Measurements from ENCODE around the gene SLC2A13.
"Not testable (repeated sequence)": the region's sequence is repeated elsewhere in the genome, so short reads cannot be mapped to it uniquely, and the experiment has no call there.

SLC2A13 gene

DNA sequence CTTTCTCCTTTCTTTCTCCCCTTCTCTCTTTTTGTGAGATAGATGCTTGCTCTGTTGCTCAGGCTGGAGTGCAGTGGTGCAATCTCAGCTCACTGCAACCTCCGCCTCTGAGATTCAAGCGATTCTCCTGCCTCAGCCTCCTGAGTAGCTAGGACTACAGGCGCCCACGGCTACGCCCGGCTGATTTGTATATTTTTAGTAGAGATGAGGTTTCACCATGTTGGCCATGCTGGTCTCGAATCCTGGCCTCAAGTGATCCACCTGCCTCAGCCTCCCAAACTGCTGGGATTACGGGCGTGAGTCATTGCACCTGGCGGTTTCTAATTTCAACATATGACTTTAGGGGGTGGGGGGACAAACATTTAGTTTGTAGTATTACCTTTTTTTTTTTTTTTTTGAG, 293.4 kb downstream of the SLC2A13 start:
- DNase-seq (ENCODE audit: low read depth in 3 of 3), result not testable (repeated sequence)

DNA sequence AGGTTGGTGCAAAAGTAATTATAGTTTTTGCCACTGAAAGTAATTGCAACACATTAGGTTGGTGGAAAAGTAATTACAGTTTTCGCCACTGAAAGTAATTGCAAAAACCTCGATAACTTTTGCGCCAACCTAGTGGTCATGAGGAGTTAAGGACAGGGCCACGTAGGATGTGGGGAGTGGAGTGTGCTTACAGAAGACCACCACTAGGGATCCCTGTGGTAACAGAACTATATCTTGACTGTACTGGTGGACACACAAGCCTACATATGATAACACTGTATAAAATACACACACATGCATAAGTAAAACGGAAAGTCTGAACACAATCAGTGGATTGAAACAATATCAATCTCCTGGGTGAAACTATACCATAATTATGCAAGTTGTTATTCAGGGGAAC, 298.8 kb downstream of the SLC2A13 start:
- DNase-seq (ENCODE audit: low read depth in 3 of 3), result no peak

GRCh38 chr12:39805651-39806050, 300.2 kb downstream of the SLC2A13 start:
- DNase-seq (ENCODE audit: low read depth in 3 of 3), result no peak

GRCh38 chr12:39804898-39805297, 301.0 kb downstream of the SLC2A13 start:
- no peak for DNase-seq (ENCODE audit: low read depth in 3 of 3)

- no peak for DNase-seq (ENCODE audit: low read depth in 3 of 3)
Observed at GRCh38 chr12:39804479-39804878, 301.4 kb downstream of the SLC2A13 start.

DNA sequence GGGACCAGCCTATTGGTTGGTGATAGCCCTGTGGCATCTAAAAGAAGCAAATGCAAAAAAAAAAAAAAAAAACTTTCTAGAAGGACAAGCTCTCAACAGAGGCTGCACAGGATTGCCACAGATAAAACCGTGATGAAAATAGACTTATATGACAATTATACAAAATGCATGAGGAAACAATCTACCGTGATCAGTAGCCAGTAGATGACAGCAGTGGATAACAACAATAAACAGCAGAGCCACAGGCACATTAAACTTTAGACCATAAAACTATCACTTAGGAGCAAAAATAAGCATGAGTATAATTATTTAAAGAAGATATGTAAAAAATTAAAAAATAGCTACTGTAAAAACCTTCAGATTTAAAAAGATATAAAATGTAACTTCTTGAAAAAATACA, 302.7 kb downstream of the SLC2A13 start:
- no peak for DNase-seq (ENCODE audit: low read depth in 3 of 3)

GRCh38 chr12:39798977-39799376, 306.9 kb downstream of the SLC2A13 start:
- DNase-seq (ENCODE audit: low read depth in 3 of 3), result no peak

DNA sequence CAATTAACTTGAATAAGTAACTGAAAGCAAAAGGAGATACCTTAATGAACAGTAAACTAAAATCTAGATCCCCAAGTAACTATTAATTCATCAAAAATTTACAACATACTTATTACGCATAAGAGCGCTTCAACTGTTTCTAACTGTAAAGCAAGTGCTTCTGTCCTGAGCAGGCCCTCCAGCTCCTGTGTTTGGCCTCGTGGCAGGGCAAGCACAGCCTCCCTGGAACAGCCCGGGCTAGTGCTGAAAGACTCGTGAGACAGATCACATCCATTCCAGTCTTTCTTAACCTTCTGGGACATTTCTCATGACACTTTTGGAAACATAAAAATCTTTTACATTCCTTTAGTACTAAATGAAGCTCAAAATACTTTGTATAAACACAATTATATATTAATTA, 307.5 kb downstream of the SLC2A13 start:
- DNase-seq (ENCODE audit: low read depth in 3 of 3), result no peak

- no peak for DNase-seq (ENCODE audit: low read depth in 3 of 3)
Observed at GRCh38 chr12:39795481-39795880, 310.4 kb downstream of the SLC2A13 start.

DNA sequence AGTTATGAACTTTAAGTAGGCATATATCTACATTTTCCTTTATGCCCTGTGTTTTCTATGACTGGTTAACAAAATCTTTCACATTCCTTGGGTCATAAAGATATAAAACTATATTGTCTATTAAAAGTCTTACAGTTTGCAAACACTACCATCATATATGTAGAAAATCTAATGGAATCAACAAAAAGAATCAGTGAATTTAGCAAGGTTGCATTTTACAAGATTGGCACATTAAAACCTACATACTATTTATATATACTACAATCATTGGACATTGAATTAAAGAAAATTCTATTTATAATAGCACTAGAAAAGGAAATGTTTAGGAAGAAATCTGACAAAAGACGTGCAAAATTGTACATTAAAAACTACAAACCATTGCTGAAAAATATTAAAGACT, 312.9 kb downstream of the SLC2A13 start:
- no peak for DNase-seq (ENCODE audit: low read depth in 3 of 3)

- no peak for DNase-seq (ENCODE audit: low read depth in 3 of 3)
Observed at GRCh38 chr12:39788239-39788638, 317.6 kb downstream of the SLC2A13 start.

DNA sequence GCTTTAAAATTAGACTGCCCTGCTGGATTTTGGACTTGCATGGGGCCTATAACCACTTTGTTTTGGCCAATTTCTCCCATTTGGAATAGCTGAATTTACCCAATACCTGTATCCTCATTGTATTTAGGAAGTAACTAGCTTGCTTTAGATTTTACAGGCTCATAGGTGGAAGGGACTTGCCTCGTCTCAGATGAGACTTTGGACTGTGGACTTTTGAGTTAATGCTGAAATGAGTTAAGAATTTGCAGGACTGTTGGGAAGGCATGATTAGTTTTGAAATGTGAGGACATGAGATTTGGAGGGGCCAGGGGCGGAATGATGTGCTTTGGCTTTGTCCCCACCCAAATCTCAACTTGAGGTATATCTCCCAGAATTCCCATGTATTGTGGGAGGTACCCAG, 320.1 kb downstream of the SLC2A13 start:
- DNase-seq (ENCODE audit: low read depth in 3 of 3), result not testable (repeated sequence)

DNA sequence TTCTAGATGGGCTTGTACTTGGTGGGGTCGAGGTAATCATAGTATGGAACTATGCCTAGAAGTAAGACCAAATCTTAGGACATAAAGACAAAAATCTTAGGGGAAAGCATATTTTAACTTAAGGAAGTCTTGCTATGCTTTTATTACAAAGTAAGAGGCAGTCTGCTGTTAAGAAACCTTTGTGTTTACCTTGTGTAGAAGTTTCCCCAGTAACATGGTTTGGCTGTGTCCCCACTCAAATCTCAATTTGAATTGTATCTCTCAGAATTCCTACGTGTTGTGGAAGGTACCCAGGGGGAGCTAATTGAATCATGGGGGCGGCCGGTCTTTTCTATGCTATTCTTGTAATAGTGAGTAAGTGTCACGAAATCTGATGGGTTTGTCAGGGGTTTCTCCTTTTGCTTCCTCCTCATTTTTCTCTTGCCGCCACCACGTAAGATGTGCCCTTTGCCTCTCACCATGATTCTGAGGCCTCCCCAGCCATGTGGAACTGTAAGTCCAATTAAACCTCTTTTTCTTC, 323.8 kb downstream of the SLC2A13 start:
- no peak for DNase-seq (ENCODE audit: low read depth in 3 of 3)

DNA sequence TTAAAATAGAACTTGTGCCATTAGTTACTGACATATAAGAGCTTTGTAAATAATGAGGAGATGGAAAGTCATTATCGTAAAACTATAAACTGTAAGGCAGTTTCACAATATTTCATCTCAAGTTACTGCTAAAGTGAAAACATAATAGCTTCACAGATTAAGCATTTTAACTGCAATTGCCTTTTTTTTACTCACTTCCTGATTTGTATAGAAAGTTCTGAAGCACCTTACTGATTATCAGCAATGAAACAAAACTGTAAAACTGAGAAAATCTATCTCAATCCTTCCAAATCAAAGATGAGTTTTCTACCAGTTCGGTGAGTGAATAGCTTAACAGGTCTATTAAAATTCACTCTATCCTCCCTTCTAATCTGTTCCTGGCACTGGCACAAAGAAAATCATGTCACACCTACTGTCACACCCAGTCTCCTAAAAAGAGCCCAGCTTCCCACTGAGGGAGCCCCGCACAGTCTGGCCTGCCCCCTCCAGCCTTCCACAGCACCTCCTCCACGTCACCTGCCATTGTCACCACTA, 324.9 kb downstream of the SLC2A13 start:
- no peak for DNase-seq (ENCODE audit: low read depth in 3 of 3)

GRCh38 chr12:39780411-39780912, 325.4 kb downstream of the SLC2A13 start:
- no peak for DNase-seq (ENCODE audit: low read depth in 3 of 3)

DNA sequence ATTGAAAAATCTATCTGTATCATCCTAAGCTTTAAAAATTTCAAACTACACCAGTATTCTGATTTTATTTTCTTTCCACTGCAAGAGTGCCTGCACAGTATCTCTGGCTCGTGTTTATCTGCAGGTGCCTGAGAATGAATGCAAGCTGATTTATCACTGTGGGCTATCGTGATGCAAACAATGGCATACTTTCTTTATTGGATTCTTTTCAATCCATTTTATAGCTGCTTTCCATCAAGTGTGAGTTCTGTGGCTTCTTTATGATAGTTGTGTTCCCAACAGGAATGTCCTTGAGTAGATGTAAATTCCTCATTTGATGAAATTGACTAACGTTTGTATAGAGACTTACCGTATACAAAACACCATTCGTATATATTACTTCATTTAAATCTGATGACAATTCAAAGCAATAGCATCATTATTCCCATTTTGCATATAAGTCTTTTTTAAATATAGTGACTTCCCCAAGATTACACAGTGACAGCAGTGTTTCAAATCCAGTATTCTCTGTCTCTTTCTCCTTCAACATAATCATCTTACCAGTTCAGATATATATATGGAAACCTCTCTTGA, 326.0 kb downstream of the SLC2A13 start:
- no peak for DNase-seq (ENCODE audit: low read depth in 3 of 3)

- no peak for DNase-seq (ENCODE audit: low read depth in 3 of 3)
Observed at GRCh38 chr12:39777465-39777864, 328.4 kb downstream of the SLC2A13 start.

GRCh38 chr12:39773266-39773665, 332.6 kb downstream of the SLC2A13 start:
- DNase-seq (ENCODE audit: low read depth in 3 of 3), result no peak

GRCh38 chr12:39772821-39773259, 333.0 kb downstream of the SLC2A13 start:
- DNase-seq (ENCODE audit: low read depth in 3 of 3), result no peak

DNA sequence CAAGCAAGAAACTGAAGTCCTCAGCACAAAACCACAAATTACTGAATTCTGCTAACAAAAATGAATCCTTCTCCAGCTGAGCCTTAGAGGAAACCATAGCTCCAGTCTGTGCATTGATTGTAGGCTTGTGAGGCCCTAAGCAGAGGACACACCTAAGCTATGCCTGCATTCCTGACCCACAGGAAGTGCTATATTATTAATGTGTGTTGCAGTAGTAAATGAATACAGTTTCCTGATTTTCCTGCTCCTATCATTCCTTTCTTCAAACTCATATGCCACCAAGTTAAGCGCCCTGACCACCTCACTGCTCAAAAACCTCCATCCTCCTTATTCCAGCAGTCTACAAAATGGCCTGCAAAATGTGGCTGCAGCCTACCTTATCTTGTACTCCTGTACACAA, 334.4 kb downstream of the SLC2A13 start:
- DNase-seq (ENCODE audit: low read depth in 3 of 3), result no peak

- DNase-seq (ENCODE audit: low read depth in 3 of 3), result no peak
Observed at GRCh38 chr12:39764944-39765560, 340.8 kb downstream of the SLC2A13 start.

DNA sequence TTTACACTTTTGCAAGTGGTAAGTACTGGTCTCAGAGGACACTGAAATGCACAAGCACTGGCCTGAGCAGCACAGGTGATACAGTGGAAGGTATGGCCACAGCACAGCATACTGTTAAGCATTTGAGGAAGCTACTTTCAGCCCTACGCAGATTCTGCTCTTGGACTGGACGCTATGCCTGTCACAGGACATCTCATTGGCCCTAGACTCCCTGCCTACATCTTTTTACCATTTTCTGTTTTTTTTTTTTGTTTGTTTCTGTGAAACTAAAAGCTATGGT, 342.1 kb downstream of the SLC2A13 start:
- no peak for DNase-seq (ENCODE audit: low read depth in 3 of 3)

GRCh38 chr12:39763071-39763889, 342.6 kb downstream of the SLC2A13 start:
- DNase-seq (ENCODE audit: low read depth in 3 of 3), result no peak
